Esophagus (tissue), 2 donors: ENCODE results near the gene PUM1. TPM values are rescaled to one million over a fixed set of nuclear protein-coding genes. Genes with fewer than 3 reads are reported as not detected.
A peak's percentile ranks its signal among the peaks of the same experiment; 100 is the strongest.

Experiments used
- H3K27ac ChIP-seq, 2 donors: one replicate each; pipeline ENCODE4 v1.5.1; 2013; ENCODE audit warnings: low read depth in 2 of 2, mild to moderate bottlenecking in 2 of 2, inconsistent platforms in 1 of 2, low read length in 1 of 2, moderate library complexity in 1 of 2
- H3K27me3 ChIP-seq, 2 donors: one replicate each; pipeline ENCODE4 v1.6.1; 2013; ENCODE audit warnings: low read length in 2 of 2, control low read depth in 1 of 2, mild to moderate bottlenecking in 1 of 2; ENCODE audit not compliant: insufficient read depth in 2 of 2, control insufficient read depth in 1 of 2
- H3K36me3 ChIP-seq, 2 donors: one replicate each; pipeline ENCODE4 v1.6.1; 2013; ENCODE audit warnings: low read length in 1 of 2; ENCODE audit not compliant: control insufficient read depth in 2 of 2, insufficient read depth in 2 of 2
- H3K4me1 ChIP-seq, 2 donors: one replicate each; pipeline ENCODE4 v1.6.1; 2013; ENCODE audit warnings: low read length in 1 of 2; ENCODE audit not compliant: control insufficient read depth in 2 of 2, insufficient read depth in 2 of 2
- H3K4me3 ChIP-seq, 2 donors: one replicate each; pipeline ENCODE4 v1.5.1; 2013; ENCODE audit warnings: low read length in 2 of 2, mild to moderate bottlenecking in 2 of 2, low read depth in 1 of 2, moderate library complexity in 1 of 2
- H3K9me3 ChIP-seq, 2 donors: one replicate each; pipeline ENCODE4 v1.6.1; 2013; ENCODE audit warnings: mild to moderate bottlenecking in 2 of 2, low read depth in 1 of 2, low read length in 1 of 2, moderate library complexity in 1 of 2; ENCODE audit not compliant: control insufficient read depth in 2 of 2, insufficient read depth in 1 of 2
- WGBS, 2 donors: extraction: QIAGEN DNeasy Blood & Tissue Kit; methylation state at CpG; one replicate each; pipeline ENCODE4 v1.1.7; 2013; 5-methylcytosine and 5-hydroxymethylcytosine counted together
- polyA plus RNA-seq, 2 donors: library from polyadenylated mRNA; stranded (reverse); fragments of 200-250 nt; gene quantifications; one replicate each; pipeline ENCODE4 v1.2.3, GENCODE V29; 2013
- donor health status: healthy with polysubstance abuse.
- donor health status: Bipolar disorder and iron deficiency.

The PUM1 gene
- polyA plus RNA-seq, 2 donors: 15.7 to 16.4 TPM

GRCh38 chr1:30893776-30894507 is 171.6 kb downstream of the PUM1 start:
- Histone ChIP-seq H3K36me3 (no peaks in the 10 kb centered on the region), H3K27ac (peak overlapping the region in 1 of 2 donors; percentile 48), H3K4me1 (no peaks in the 10 kb centered on the region), H3K4me3 (no peak overlapping the region), H3K9me3 (no peaks in the 10 kb centered on the region), H3K27me3 (no peaks in the 10 kb centered on the region)
- 73 to 76% methylated on average over 9 of the region's 9 CpGs for WGBS, 2 donors

GRCh38 chr1:30892671-30893073 is 172.8 kb downstream of the PUM1 start:
- peak overlapping the region in 1 of 2 donors; percentile 38 for H3K27ac ChIP-seq
- no peaks in the 10 kb centered on the region for H3K36me3 ChIP-seq
- WGBS, 2 donors: 74 to 80% methylated on average over 6 of the region's 6 CpGs
- no peak overlapping the region for H3K4me3 ChIP-seq
- no peaks in the 10 kb centered on the region for H3K27me3 ChIP-seq
- H3K9me3 ChIP-seq: no peaks in the 10 kb centered on the region
- no peaks in the 10 kb centered on the region for H3K4me1 ChIP-seq

GRCh38 chr1:30891227-30891552 is 174.3 kb downstream of the PUM1 start:
- Histone ChIP-seq H3K27ac (peak overlapping the region in 1 of 2 donors; percentile 34), H3K4me3 (no peak overlapping the region), H3K9me3 (no peaks in the 10 kb centered on the region), H3K27me3 (no peaks in the 10 kb centered on the region), H3K4me1 (no peaks in the 10 kb centered on the region), H3K36me3 (no peaks in the 10 kb centered on the region)
- 71 to 81% methylated on average over 5 of the region's 5 CpGs for WGBS, 2 donors

GRCh38 chr1:30890502-30891226 is 174.9 kb downstream of the PUM1 start:
- no peaks in the 10 kb centered on the region for H3K27me3 ChIP-seq
- H3K9me3 ChIP-seq: no peaks in the 10 kb centered on the region
- WGBS, 2 donors: 66 to 78% methylated on average over 9 to 10 of the region's 10 CpGs
- no peaks in the 10 kb centered on the region for H3K4me1 ChIP-seq
- H3K27ac ChIP-seq: peak overlapping the region in 1 of 2 donors; percentile 34
- H3K4me3 ChIP-seq: no peak overlapping the region
- no peaks in the 10 kb centered on the region for H3K36me3 ChIP-seq

GRCh38 chr1:30889511-30889910 is 176.0 kb downstream of the PUM1 start:
- H3K4me1 ChIP-seq: no peaks in the 10 kb centered on the region
- H3K9me3 ChIP-seq: no peaks in the 10 kb centered on the region
- H3K36me3 ChIP-seq: no peaks in the 10 kb centered on the region
- H3K27me3 ChIP-seq: no peaks in the 10 kb centered on the region
- peak overlapping the region in 1 of 2 donors; percentile 86 for H3K27ac ChIP-seq
- 83 to 89% methylated on average over 5 of the region's 5 CpGs for WGBS, 2 donors
- H3K4me3 ChIP-seq: no peak overlapping the region

- H3K36me3 ChIP-seq: no peaks in the 10 kb centered on the region
- peak overlapping the region; percentile 38 to 86 for H3K27ac ChIP-seq
- no peaks in the 10 kb centered on the region for H3K9me3 ChIP-seq
- no peaks in the 10 kb centered on the region for H3K4me1 ChIP-seq
- no peaks in the 10 kb centered on the region for H3K27me3 ChIP-seq
- no peak overlapping the region for H3K4me3 ChIP-seq
- 81 to 84% methylated on average over 3 of the region's 3 CpGs for WGBS, 2 donors
Observed at GRCh38 chr1:30888975-30889374, 176.5 kb downstream of the PUM1 start.

- H3K27me3 ChIP-seq: no peaks in the 10 kb centered on the region
- H3K9me3 ChIP-seq: no peaks in the 10 kb centered on the region
- no peaks in the 10 kb centered on the region for H3K4me1 ChIP-seq
- H3K4me3 ChIP-seq: no peak overlapping the region
- H3K36me3 ChIP-seq: no peaks in the 10 kb centered on the region
- 38 to 50% methylated on average over 8 of the region's 8 CpGs for WGBS, 2 donors
- peak overlapping the region; percentile 66 to 86 for H3K27ac ChIP-seq
Observed at GRCh38 chr1:30888391-30888790, 177.1 kb downstream of the PUM1 start.

GRCh38 chr1:30887485-30888315 is 177.8 kb downstream of the PUM1 start:
- Histone ChIP-seq H3K27ac (peak overlapping the region; percentile 66 to 72), H3K4me1 (no peaks in the 10 kb centered on the region), H3K4me3 (no peak overlapping the region), H3K36me3 (no peaks in the 10 kb centered on the region), H3K27me3 (no peaks in the 10 kb centered on the region), H3K9me3 (no peaks in the 10 kb centered on the region)
- 67 to 68% methylated on average over 10 of the region's 10 CpGs for WGBS, 2 donors

GRCh38 chr1:30886710-30887428 is 178.6 kb downstream of the PUM1 start:
- no peaks in the 10 kb centered on the region for H3K36me3 ChIP-seq
- 85 to 87% methylated on average over 12 of the region's 12 CpGs for WGBS, 2 donors
- H3K27ac ChIP-seq: peak overlapping the region in 1 of 2 donors; percentile 63
- no peaks in the 10 kb centered on the region for H3K27me3 ChIP-seq
- no peaks in the 10 kb centered on the region for H3K9me3 ChIP-seq
- H3K4me3 ChIP-seq: no peak overlapping the region
- peaks cover 0 to 1% of the 10 kb centered on the region in 2 donors for H3K4me1 ChIP-seq
